GM21515 (cell line): ENCODE measurements around the gene C9orf40.

ENCODE experiments used
- ATAC-seq: cut with Tn5 transposase; IDR thresholded peaks from one replicate; pipeline ENCODE4 v1.9.1; 2021; ENCODE audit not compliant: unreplicated experiment

C9orf40 gene

GRCh38 chr9:74942801-74943200 is 9.9 kb downstream of the C9orf40 start:
- ATAC-seq, result no peak

- ATAC-seq, result peak; percentile 60
Measured at GRCh38 chr9:74940600-74940999, 12.1 kb downstream of the C9orf40 start.

- ATAC-seq, result no peak
Measured at GRCh38 chr9:74935008-74935407, 17.7 kb downstream of the C9orf40 start.

- ATAC-seq, result no peak
Measured at GRCh38 chr9:74921737-74922136, 31.0 kb downstream of the C9orf40 start.

GRCh38 chr9:74920944-74921626 is 31.6 kb downstream of the C9orf40 start:
- ATAC-seq, result no peak

- no peak for ATAC-seq
Measured at GRCh38 chr9:74910036-74910435, 42.7 kb downstream of the C9orf40 start.

- ATAC-seq, result no peak
Measured at GRCh38 chr9:74908665-74909064, 44.0 kb downstream of the C9orf40 start.

GRCh38 chr9:74907085-74907484 is 45.6 kb downstream of the C9orf40 start:
- ATAC-seq, result no peak

- no peak for ATAC-seq
Measured at GRCh38 chr9:74901001-74901400, 51.7 kb downstream of the C9orf40 start.
